ENCODE results near the gene FOSB. TPM values are rescaled to one million over a fixed set of nuclear protein-coding genes. Genes with fewer than 3 reads are reported as not detected.

FOSB gene
- total RNA-seq, 1 experiment from 2014 or later, result 1.7 TPM

- H2AFZ ChIP-seq (ENCODE audit: low read length), result no peak overlapping the region
- H2BK20ac ChIP-seq (ENCODE audit: low read depth, low read length, poor library complexity, severe bottlenecking), result no peak overlapping the region
- no peak overlapping the region for H3K27ac ChIP-seq (ENCODE audit: insufficient read length, low read depth, low read length)
- DNase-seq, result no peak
- no peak overlapping the region for H3K9ac ChIP-seq (ENCODE audit: extremely low read depth, insufficient read length, low read length)
- H4K20me1 ChIP-seq (ENCODE audit: control insufficient read depth, insufficient read depth, insufficient read length), result no peaks in the 10 kb centered on the region
- Mint-ChIP-seq H3K27ac (no peak overlapping the region), H3K36me3 (ENCODE audit: insufficient read depth in 1 of 3, low read depth in 3 of 3) (peaks cover 7 to 30% (median 12%) of the 10 kb centered on the region in 3 experiments), H3K9me3 (no peaks in the 10 kb centered on the region; a peak in 1 of 5 replicates), H3K4me1 (peaks cover 16 to 21% of the 10 kb centered on the region in 2 experiments), H3K27me3 (ENCODE audit: low read depth) (no peaks in the 10 kb centered on the region; the same call in 1 of the 2 replicates), H3K4me3 (0 out of 5 replicates have a peak overlapping the region, but pooled peaks of 1 of the 2 experiments have one; percentile 2)
- H3K18ac ChIP-seq (ENCODE audit: insufficient read length, low read depth, low read length), result no peak overlapping the region
- no peak overlapping the region for H3K4ac ChIP-seq (ENCODE audit: low read depth, low read length)
- H3T11ph ChIP-seq (ENCODE audit: low read length), result no peak overlapping the region
- WGBS (ENCODE audit: extremely low coverage, insufficient read length, low lambda C conversion rate), result no CpG with 5 or more reads among the region's 5 CpGs
- H2BK15ac ChIP-seq (ENCODE audit: low read depth, low read length), result no peak overlapping the region
- no peak overlapping the region for H2BK12ac ChIP-seq (ENCODE audit: insufficient read length, low read depth, low read length)
- H3K14ac ChIP-seq (ENCODE audit: insufficient read depth, low read length), result no peak overlapping the region
- H3K9me3 ChIP-seq (ENCODE audit: control insufficient read depth, low read depth, low read length), result no peaks in the 10 kb centered on the region
- no peak for TF ChIP-seq CTCF (conservative IDR thresholded peaks at IDR 0.05)
- H3K56ac ChIP-seq (ENCODE audit: insufficient read length, low read depth, low read length), result no peak overlapping the region
- H3K23me2 ChIP-seq (ENCODE audit: insufficient read length, low read depth, low read length, poor library complexity, severe bottlenecking), result peaks cover 19% of the 10 kb centered on the region
- H4K91ac ChIP-seq (ENCODE audit: insufficient read length, low read depth, low read length), result no peak overlapping the region
- peaks cover 24% of the 10 kb centered on the region for H3K79me1 ChIP-seq (ENCODE audit: insufficient read depth, low read depth, low read length, poor library complexity, severe bottlenecking)
- H4K8ac ChIP-seq (replicated peaks; ENCODE audit: insufficient read length, low read depth, low read length), result no peak overlapping the region
- no peaks in the 10 kb centered on the region for H3K27me3 ChIP-seq (ENCODE audit: insufficient read depth, low read length)
- peaks cover 48% of the 10 kb centered on the region; the same call in 1 of the 2 replicates for H3K79me2 ChIP-seq (ENCODE audit: insufficient read depth, low read length)
- no peak overlapping the region for H2AK5ac ChIP-seq (ENCODE audit: insufficient read length, low read length)
- no peak overlapping the region for H3K23ac ChIP-seq (ENCODE audit: insufficient read length, low read depth, low read length)
- H2BK120ac ChIP-seq (ENCODE audit: low read depth, low read length, poor library complexity, severe bottlenecking), result no peak overlapping the region
- H2BK5ac ChIP-seq (ENCODE audit: insufficient read length, low read length), result no peak overlapping the region
- H4K5ac ChIP-seq (ENCODE audit: insufficient read length, low read depth, low read length), result no peak overlapping the region
- H3K4me1 ChIP-seq (ENCODE audit: insufficient read depth, low read length), result no peaks in the 10 kb centered on the region; the same call in 1 of the 2 replicates
- H3K4me2 ChIP-seq (ENCODE audit: insufficient read depth, insufficient read length, low read length), result no peak overlapping the region
Observed at GRCh38 chr19:45511074-45511473, 43.3 kb downstream of the FOSB start.

Measured in H9 (cell line).